ENCODE results near the gene FBXW2. TPM values are rescaled to one million over a fixed set of nuclear protein-coding genes. Genes with fewer than 3 reads are reported as not detected.
"Not testable (repeated sequence)": the region's sequence is repeated elsewhere in the genome, so short reads cannot be mapped to it uniquely, and the experiment has no call there.

Gene FBXW2
- polyA plus RNA-seq, 10 donors: 26.2 to 42.3 (median 33.1) TPM

DNA sequence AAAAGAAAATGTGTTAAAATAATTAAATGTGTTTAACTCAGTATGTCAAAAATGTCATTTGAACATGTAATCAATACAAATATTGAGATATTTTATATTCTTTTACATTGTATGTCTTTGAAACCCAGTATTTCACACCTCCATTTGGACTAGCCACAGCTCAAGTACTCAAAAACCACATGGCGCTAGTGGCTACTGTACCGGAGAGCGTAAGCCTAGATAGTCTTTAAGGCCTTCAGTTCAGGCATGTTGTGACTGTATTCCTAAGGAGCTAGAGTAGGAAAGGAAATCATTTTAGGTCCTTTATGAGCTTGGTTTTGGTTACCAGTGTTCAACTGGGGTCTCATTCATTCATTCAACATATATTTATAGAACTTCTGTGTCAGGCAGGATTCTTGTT is 12.8 kb downstream of the FBXW2 start:
- DNase-seq: no peak

- DNase-seq: no peak
Measured at GRCh38 chr9:120779227-120779626, 14.0 kb downstream of the FBXW2 start.

DNA sequence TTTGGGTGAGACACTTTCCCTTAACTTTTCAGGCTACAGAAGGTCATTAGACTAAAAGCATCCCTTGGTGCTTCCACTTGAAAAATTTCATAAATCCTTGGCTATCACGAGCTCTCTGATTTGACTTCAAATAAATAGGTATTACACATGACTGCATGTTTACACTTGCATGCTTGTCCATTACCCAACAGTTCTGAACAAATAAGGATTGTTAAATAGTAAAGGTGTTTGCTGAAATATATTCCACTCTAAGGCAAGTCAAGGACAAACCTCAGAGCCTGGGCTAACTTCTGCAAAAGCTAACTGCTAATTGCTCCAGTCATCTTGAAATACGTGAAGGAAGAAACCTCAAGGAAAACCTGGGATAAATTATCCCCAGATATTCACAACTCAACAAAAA is 14.5 kb downstream of the FBXW2 start:
- no peak for DNase-seq

DNA sequence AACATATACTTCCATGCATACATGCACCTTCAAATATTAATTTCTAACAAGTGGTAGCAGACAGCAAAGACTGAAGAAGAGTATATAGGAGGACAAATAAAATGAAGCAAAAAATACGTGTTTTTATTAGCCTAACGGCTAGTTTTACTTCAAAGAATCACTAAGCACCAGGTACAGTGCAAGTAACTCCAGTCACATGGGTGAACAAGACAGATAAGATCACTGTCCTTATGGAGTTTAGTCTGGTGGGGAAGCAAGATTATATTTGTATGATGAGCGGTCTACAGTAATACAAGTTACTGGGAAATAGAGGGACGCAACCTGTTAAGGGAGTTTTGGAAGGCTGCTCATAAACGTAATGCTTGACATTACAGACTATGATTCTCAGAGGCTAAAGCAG is 16.0 kb downstream of the FBXW2 start:
- no peak for DNase-seq

DNA sequence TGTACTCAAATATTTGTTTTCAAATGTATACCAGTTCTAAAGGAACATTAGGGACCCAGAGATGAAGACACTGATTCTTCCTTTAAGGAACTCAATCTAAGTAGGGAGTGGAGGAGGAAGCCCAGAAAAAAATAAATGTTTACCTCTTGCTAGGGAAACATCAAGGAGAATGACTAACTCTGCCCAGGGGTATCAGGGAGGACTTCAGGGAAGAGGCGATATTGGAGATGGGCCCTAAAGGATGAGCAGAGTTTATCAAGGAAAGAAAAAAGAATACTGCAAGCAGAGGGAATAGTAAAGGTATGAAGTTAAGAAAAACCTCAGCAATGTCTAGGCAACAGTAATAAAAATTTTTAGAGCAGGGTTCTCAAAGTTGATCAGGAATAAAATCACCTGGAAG is 16.4 kb downstream of the FBXW2 start:
- DNase-seq: no peak

DNA sequence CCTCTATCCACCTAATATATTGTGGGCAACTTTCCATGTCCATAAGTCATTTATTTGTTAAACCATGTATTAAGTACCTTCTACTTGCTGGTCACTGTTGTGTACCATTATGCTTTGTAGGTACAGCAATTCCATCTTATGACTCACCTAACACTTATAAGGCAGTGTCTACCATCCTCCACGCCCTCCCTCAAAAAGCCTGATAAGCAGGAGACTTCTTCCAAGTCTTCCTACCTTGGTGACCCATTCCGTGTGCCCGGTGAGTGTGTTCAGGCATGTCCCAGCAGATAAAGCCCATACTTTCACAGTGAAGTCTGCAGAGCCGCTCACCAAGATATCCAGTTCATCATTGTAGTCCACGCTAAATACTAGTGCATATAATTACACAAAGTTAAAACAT is 17.4 kb downstream of the FBXW2 start:
- no peak for DNase-seq

- no peak for DNase-seq
Measured at GRCh38 chr9:120774719-120775118, 18.5 kb downstream of the FBXW2 start.

DNA sequence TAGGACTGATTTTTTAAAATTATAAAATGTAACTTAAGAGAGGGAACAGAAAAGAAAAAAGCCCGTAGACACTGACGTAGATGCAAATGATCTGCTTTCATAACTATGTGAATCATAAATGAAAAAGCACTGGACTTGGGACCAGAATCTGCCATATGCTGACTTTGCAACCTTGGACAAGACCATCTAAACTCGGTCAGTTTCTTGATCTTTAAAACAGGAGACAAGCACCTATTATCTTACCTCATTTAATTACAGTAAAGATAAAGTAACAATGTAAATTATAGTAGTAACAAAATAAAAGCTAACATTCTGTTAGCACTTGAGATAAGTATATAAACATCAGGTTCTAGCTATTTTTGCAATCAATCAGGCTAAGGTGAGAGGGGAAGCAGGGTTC is 20.0 kb downstream of the FBXW2 start:
- no peak for DNase-seq

DNA sequence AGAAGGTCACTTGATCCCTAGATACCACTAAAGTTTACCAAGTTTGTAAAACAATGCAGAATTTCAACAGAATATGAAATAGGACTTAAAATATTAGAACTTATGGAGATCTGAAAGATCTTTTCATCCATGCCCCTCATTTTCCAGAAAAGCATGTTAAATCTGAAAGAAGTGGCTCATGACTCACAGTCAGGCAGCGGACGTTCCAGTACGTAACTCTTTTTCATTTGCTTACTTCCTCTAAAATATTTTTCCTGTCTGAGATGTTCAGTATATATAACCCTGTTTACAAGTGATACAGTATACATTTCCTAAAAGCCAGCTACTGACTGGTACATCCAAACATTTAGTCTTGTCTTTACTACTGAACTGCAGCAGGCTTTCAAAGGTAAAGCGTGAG is 22.3 kb downstream of the FBXW2 start:
- no peak for DNase-seq

DNA sequence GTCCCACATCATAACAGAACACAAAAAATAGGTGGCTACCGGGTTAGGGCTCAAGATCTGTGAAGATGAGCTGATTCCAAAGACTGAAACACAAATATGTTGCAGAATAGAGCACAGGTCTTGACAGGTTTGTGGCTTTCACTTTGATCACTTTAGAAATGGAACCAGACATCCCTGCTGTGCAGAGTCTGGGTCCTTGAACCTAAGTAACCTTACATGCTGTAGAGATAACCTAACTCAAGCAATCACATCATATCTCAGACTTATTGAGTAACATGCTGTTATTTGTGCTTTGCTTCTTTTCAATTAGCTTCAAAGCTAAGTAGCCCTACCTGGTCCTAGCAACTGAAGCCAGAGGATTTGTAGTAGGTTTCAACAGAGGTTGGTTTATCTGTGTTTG is 24.3 kb downstream of the FBXW2 start:
- DNase-seq: no peak

- no peak for DNase-seq
Measured at GRCh38 chr9:120768247-120768646, 25.0 kb downstream of the FBXW2 start.

GRCh38 chr9:120767451-120767850 is 25.8 kb downstream of the FBXW2 start:
- DNase-seq: no peak

DNA sequence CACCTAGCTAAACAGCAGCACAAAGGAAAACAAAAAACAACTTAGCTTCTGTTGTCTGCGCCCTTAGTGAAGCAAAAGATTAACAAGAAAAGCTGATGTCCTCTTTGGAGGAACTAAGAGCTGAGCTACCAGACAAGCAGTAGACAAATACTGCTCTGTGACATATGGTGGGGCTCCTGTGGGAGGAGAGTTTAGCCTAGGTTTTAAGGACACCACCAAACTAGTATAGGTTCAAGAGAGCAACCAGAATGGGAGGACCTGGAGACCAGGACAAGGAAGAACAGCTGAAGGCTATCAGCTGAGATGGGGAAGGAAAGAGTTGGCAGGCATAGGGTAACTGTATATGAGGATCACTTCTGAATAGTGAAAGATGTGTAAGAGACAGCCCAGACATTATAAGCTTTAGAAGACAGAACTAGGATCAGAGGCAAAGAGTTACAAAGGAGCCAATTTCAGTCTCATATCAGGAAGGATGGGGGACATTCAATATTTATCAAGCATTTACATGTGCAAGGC is 27.2 kb downstream of the FBXW2 start:
- DNase-seq: peak in 2 of 3 donors; percentile 10 to 23

GRCh38 chr9:120764476-120764875 is 28.7 kb downstream of the FBXW2 start:
- no peak for DNase-seq

- no peak for DNase-seq
Measured at GRCh38 chr9:120761006-120761405, 32.2 kb downstream of the FBXW2 start.

GRCh38 chr9:120759755-120760400 is 33.3 kb downstream of the FBXW2 start:
- no peak for DNase-seq

DNA sequence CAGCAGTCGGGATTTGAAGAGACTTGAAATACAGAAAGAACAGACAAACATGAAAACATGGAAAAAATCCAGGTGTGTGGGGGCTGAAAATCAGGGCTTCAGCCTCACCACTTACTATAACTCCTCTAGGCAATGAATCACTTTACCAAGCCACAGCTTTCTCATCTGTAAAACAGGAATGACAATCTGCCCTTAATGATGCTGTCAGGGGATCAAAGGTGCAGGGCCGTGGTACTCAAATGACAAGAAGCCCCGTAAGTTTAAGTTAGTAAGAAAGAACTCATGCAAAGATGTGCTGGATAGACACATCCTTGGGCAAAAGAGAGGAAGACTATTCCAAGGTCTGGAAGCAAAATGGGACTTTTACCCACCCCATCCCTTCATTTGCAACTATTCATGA is 34.7 kb downstream of the FBXW2 start:
- DNase-seq: no peak

DNA sequence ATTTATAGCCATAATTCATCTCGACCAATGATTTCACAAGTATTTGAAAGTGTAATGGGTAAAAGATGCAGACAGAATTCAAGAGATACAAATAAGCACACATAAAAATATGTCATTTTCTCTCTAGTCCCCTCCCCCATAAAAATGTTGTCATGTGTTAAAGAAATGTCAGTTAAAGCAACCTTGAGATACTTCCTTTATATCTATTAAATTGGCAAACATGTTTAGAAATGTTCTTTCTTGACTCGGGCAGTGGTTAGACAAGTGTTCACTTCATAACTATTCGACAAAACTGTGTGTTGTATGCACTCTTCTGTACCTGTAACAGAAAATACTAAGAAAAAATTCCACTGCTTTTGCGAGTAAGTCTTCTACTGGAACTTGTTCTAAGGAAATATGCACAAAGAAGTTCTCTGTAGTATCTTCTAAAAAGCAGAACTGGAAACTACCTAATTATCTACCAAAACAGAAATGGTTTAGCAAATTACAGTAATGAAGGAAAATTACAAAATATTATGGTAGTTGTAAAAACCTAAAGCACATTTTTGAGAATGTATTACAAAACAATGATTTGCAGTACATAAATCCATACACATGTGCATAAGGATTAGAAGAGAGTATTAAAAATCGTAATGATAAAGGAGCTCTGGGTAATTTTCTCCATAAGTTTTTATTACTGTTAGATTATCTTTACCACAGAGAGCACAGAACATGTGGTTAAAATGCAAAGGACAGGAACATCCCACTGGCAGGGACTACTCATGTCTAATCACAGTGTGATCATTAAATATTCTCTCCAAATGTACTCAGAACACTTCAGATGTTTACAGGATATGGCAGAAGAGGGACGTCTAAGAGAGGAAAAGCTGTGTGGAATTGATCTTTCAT is 35.9 kb downstream of the FBXW2 start:
- no peak for DNase-seq

GRCh38 chr9:120756531-120756930 is 36.7 kb downstream of the FBXW2 start:
- no peak for DNase-seq

DNA sequence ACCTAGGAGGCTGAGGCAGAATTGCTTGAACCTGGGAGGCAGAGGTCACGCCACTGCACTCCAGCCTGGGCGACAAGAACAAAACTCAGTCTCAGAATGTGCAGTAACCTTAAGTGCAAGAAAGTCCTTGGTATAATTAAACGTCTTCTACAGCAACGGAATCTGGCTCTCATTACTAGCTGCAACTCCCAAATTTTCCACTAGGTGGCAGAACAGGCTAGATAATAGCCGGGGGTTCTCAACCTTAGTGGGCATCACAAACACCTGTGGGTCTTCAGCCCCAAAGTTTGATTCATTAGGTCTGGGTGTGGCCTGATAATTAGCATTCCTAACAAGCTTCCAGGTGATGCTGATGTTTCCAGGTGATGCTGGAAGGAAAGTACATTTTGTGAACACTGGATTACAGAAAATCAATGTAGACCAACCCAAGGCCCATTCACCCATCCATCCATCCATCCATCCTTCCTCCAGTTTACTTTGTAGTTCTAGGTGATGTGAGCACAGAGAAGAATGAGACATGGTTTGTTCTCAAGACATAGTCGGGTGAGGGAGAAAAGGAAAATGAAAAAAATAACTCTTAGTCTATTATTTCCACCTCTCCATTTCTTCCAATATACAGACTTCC is 37.3 kb downstream of the FBXW2 start:
- DNase-seq: peak; percentile 47 to 72 (median 66)

DNA sequence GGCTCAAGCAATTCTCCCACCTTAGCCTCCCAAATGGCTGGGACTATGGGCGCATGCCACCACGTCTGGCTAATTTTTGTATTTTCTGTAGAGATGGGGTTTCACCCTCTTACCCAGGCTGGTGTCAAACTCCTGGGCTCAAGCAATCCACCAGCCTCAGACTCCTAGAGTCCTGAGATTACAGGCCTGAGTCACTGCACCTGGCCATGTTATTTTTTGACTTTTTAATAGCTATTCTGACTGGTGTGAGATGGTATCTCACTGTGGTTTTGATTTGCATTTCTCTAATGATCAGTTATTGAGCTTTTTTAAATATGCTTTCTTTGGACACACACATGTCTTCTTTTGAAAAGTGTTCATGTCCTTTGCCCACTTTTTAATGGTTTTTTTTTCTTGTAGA is 38.2 kb downstream of the FBXW2 start:
- DNase-seq: no peak

DNA sequence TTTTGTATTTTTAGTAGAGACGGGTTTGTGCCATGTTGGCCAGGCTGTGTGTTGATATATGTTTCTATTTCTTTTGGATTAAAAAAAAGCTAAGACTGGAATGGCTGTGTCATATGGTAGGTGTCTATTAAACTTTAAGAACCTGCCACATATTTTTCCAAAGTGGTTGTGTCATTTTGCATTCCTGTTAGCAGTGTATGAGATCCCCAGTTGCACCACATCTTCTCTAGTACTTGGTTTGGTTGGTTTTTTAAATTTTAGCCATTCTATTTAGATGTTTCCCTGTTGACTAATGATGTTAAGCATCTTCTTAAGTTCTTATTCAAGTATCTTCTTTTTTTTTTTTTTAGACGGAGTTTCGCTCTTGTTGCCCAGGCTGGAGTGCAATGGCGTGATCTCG is 42.8 kb downstream of the FBXW2 start:
- DNase-seq: no peak

GRCh38 chr9:120746366-120746765 is 46.9 kb downstream of the FBXW2 start:
- DNase-seq: not testable (repeated sequence)
